ENCODE data around the gene CHN1. TPM values are rescaled to one million over a fixed set of nuclear protein-coding genes. Genes with fewer than 3 reads are reported as not detected.

Gene CHN1
- total RNA-seq, 5 donors from 2014 or later (not counting 1 experiment from before 2014, with no cell fraction given): 1.4 to 3.2 (median 3.0) TPM

- H3K4me1 Mint-ChIP-seq: peaks cover 0 to 9% (median 5%) of the 10 kb centered on the region in 3 donors
- CTCF ChIA-PET: interaction anchor here in 1 of 2 donors (1.0 kb wide), 1 partner anchor 92 kb away, joined by 3 read pairs; no protein-coding TSS in a partner anchor
- ATAC-seq (replicated peaks in 1 of 4) (no peak), DNase-seq (no peak)
- peaks cover 3% of the 10 kb centered on the region for H3K36me3 Mint-ChIP-seq
- Histone ChIP-seq H3K27me3 (replicated peaks in 1 of 2; ENCODE audit: control insufficient read depth in 2 of 2, extremely low read depth in 1 of 2, insufficient read depth in 2 of 2, low read length in 1 of 2) (peaks cover 0 to 3% of the 10 kb centered on the region in 2 experiments), H3K9me3 (no peaks in the 10 kb centered on the region), H3K4me1 (ENCODE audit: control insufficient read depth in 1 of 2, extremely low read depth in 1 of 2, insufficient read depth in 2 of 2, low read length in 2 of 2) (no peaks in the 10 kb centered on the region), H3K36me3 (ENCODE audit: control insufficient read depth in 2 of 2, extremely low read depth in 1 of 2, insufficient read depth in 1 of 2, low read length in 1 of 2) (no peaks in the 10 kb centered on the region), H3K27ac (ENCODE audit: low read length) (no peak overlapping the region), H3K4me3 (ENCODE audit: control insufficient read depth in 1 of 2, extremely low read depth in 1 of 2, low read length in 1 of 2) (no peak overlapping the region)
- POLR2A ChIA-PET: no interaction called here
- H3K9me3 Mint-ChIP-seq: peaks cover 0 to 3% (median 2%) of the 10 kb centered on the region in 3 donors
- no CpG with 5 or more reads among the region's 3 CpGs for WGBS (ENCODE audit: insufficient coverage)
- no peaks in the 10 kb centered on the region for H3K27me3 Mint-ChIP-seq
- no peak overlapping the region for H3K4me3 Mint-ChIP-seq
- no peak overlapping the region for H3K27ac Mint-ChIP-seq
Measured at GRCh38 chr2:174840436-174840835, 164.7 kb downstream of the CHN1 start.

GRCh38 chr2:174839662-174840061 lies 165.5 kb downstream of the CHN1 start:
- H3K4me3 Mint-ChIP-seq: no peak overlapping the region
- Histone ChIP-seq H3K27me3 (replicated peaks in 1 of 2; ENCODE audit: control insufficient read depth in 2 of 2, extremely low read depth in 1 of 2, insufficient read depth in 2 of 2, low read length in 1 of 2) (peaks cover 0 to 3% of the 10 kb centered on the region in 2 experiments), H3K36me3 (ENCODE audit: control insufficient read depth in 2 of 2, extremely low read depth in 1 of 2, insufficient read depth in 1 of 2, low read length in 1 of 2) (no peaks in the 10 kb centered on the region), H3K9me3 (no peaks in the 10 kb centered on the region), H3K4me1 (ENCODE audit: control insufficient read depth in 1 of 2, extremely low read depth in 1 of 2, insufficient read depth in 2 of 2, low read length in 2 of 2) (no peaks in the 10 kb centered on the region), H3K4me3 (ENCODE audit: control insufficient read depth in 1 of 2, extremely low read depth in 1 of 2, low read length in 1 of 2) (no peak overlapping the region), H3K27ac (ENCODE audit: low read length) (no peak overlapping the region)
- H3K27ac Mint-ChIP-seq: no peak overlapping the region
- ChIA-PET POLR2A (no interaction called here), CTCF (no interaction called here)
- no peaks in the 10 kb centered on the region for H3K27me3 Mint-ChIP-seq
- no peak for DNase-seq
- peaks cover 0 to 5% (median 4%) of the 10 kb centered on the region in 3 donors for H3K9me3 Mint-ChIP-seq
- no peak for ATAC-seq (replicated peaks in 1 of 4)
- H3K4me1 Mint-ChIP-seq: peaks cover 0 to 8% (median 5%) of the 10 kb centered on the region in 3 donors
- H3K36me3 Mint-ChIP-seq: peaks cover 6% of the 10 kb centered on the region
- 60% methylated on average over 1 of the region's 3 CpGs for WGBS (ENCODE audit: insufficient coverage)

- no peak for ATAC-seq (replicated peaks in 1 of 4)
- H3K27me3 Mint-ChIP-seq: no peaks in the 10 kb centered on the region
- no CpG with 5 or more reads among the region's 1 CpG for WGBS (ENCODE audit: insufficient coverage)
- no peak overlapping the region for H3K4me3 Mint-ChIP-seq
- DNase-seq: no peak
- no peaks in the 10 kb centered on the region for H3K9me3 ChIP-seq
- ChIA-PET POLR2A (no interaction called here), CTCF (no interaction called here)
- H3K27ac Mint-ChIP-seq: no peak overlapping the region
- H3K9me3 Mint-ChIP-seq: peaks cover 8 to 19% (median 9%) of the 10 kb centered on the region in 3 donors
- H3K4me1 Mint-ChIP-seq: peaks cover 6 to 11% (median 8%) of the 10 kb centered on the region in 3 donors
- H3K4me3 ChIP-seq (ENCODE audit: control insufficient read depth in 1 of 2, extremely low read depth in 1 of 2, low read length in 1 of 2): no peak overlapping the region
- peaks cover 6% of the 10 kb centered on the region for H3K36me3 Mint-ChIP-seq
- no peaks in the 10 kb centered on the region for H3K4me1 ChIP-seq (ENCODE audit: control insufficient read depth in 1 of 2, extremely low read depth in 1 of 2, insufficient read depth in 2 of 2, low read length in 2 of 2)
- no peaks in the 10 kb centered on the region for H3K36me3 ChIP-seq (ENCODE audit: control insufficient read depth in 2 of 2, extremely low read depth in 1 of 2, insufficient read depth in 1 of 2, low read length in 1 of 2)
- no peaks in the 10 kb centered on the region for H3K27me3 ChIP-seq (replicated peaks in 1 of 2; ENCODE audit: control insufficient read depth in 2 of 2, extremely low read depth in 1 of 2, insufficient read depth in 2 of 2, low read length in 1 of 2)
- H3K27ac ChIP-seq (ENCODE audit: low read length): no peak overlapping the region
Measured at GRCh38 chr2:174836995-174837390, 168.2 kb downstream of the CHN1 start.

- peaks cover 6 to 11% (median 8%) of the 10 kb centered on the region in 3 donors for H3K4me1 Mint-ChIP-seq
- H3K27ac Mint-ChIP-seq: no peak overlapping the region
- Histone ChIP-seq H3K4me1 (ENCODE audit: control insufficient read depth in 1 of 2, extremely low read depth in 1 of 2, insufficient read depth in 2 of 2, low read length in 2 of 2) (no peaks in the 10 kb centered on the region), H3K27me3 (replicated peaks in 1 of 2; ENCODE audit: control insufficient read depth in 2 of 2, extremely low read depth in 1 of 2, insufficient read depth in 2 of 2, low read length in 1 of 2) (no peaks in the 10 kb centered on the region), H3K27ac (ENCODE audit: low read length) (no peak overlapping the region), H3K36me3 (ENCODE audit: control insufficient read depth in 2 of 2, extremely low read depth in 1 of 2, insufficient read depth in 1 of 2, low read length in 1 of 2) (no peaks in the 10 kb centered on the region), H3K9me3 (no peaks in the 10 kb centered on the region), H3K4me3 (ENCODE audit: control insufficient read depth in 1 of 2, extremely low read depth in 1 of 2, low read length in 1 of 2) (no peak overlapping the region)
- ATAC-seq (replicated peaks in 1 of 4) (no peak), DNase-seq (no peak)
- no peak overlapping the region for H3K4me3 Mint-ChIP-seq
- H3K9me3 Mint-ChIP-seq: peaks cover 8 to 19% (median 9%) of the 10 kb centered on the region in 3 donors
- CTCF ChIA-PET: no interaction called here
- H3K36me3 Mint-ChIP-seq: peaks cover 6% of the 10 kb centered on the region
- no CpG with 5 or more reads among the region's 3 CpGs for WGBS (ENCODE audit: insufficient coverage)
- no peaks in the 10 kb centered on the region for H3K27me3 Mint-ChIP-seq
- POLR2A ChIA-PET: no interaction called here
Measured at GRCh38 chr2:174836377-174836994, 168.7 kb downstream of the CHN1 start.

GRCh38 chr2:174835797-174836255 lies 169.4 kb downstream of the CHN1 start:
- ATAC-seq (replicated peaks in 1 of 4) (no peak), DNase-seq (no peak)
- WGBS (ENCODE audit: insufficient coverage): 14% methylated on average over 1 of the region's 2 CpGs
- Mint-ChIP-seq H3K27me3 (no peaks in the 10 kb centered on the region), H3K36me3 (peaks cover 6% of the 10 kb centered on the region), H3K27ac (no peak overlapping the region), H3K9me3 (peaks cover 8 to 19% (median 9%) of the 10 kb centered on the region in 3 donors), H3K4me1 (peaks cover 6 to 11% (median 8%) of the 10 kb centered on the region in 3 donors), H3K4me3 (no peak overlapping the region)
- Histone ChIP-seq H3K36me3 (ENCODE audit: control insufficient read depth in 2 of 2, extremely low read depth in 1 of 2, insufficient read depth in 1 of 2, low read length in 1 of 2) (no peaks in the 10 kb centered on the region), H3K27ac (ENCODE audit: low read length) (no peak overlapping the region), H3K4me3 (ENCODE audit: control insufficient read depth in 1 of 2, extremely low read depth in 1 of 2, low read length in 1 of 2) (no peak overlapping the region), H3K4me1 (ENCODE audit: control insufficient read depth in 1 of 2, extremely low read depth in 1 of 2, insufficient read depth in 2 of 2, low read length in 2 of 2) (no peaks in the 10 kb centered on the region), H3K27me3 (replicated peaks in 1 of 2; ENCODE audit: control insufficient read depth in 2 of 2, extremely low read depth in 1 of 2, insufficient read depth in 2 of 2, low read length in 1 of 2) (no peaks in the 10 kb centered on the region), H3K9me3 (no peaks in the 10 kb centered on the region)
- ChIA-PET CTCF (no interaction called here), POLR2A (no interaction called here)

GRCh38 chr2:174833737-174834136 lies 171.4 kb downstream of the CHN1 start:
- Histone ChIP-seq H3K36me3 (ENCODE audit: control insufficient read depth in 2 of 2, extremely low read depth in 1 of 2, insufficient read depth in 1 of 2, low read length in 1 of 2) (no peaks in the 10 kb centered on the region), H3K9me3 (no peaks in the 10 kb centered on the region), H3K27me3 (replicated peaks in 1 of 2; ENCODE audit: control insufficient read depth in 2 of 2, extremely low read depth in 1 of 2, insufficient read depth in 2 of 2, low read length in 1 of 2) (no peaks in the 10 kb centered on the region), H3K4me3 (ENCODE audit: control insufficient read depth in 1 of 2, extremely low read depth in 1 of 2, low read length in 1 of 2) (no peak overlapping the region), H3K27ac (ENCODE audit: low read length) (no peak overlapping the region), H3K4me1 (ENCODE audit: control insufficient read depth in 1 of 2, extremely low read depth in 1 of 2, insufficient read depth in 2 of 2, low read length in 2 of 2) (no peaks in the 10 kb centered on the region)
- CTCF ChIA-PET: no interaction called here
- peaks cover 8 to 19% (median 9%) of the 10 kb centered on the region in 3 donors for H3K9me3 Mint-ChIP-seq
- no peak for ATAC-seq (replicated peaks in 1 of 4)
- H3K4me1 Mint-ChIP-seq: peaks cover 6 to 11% (median 8%) of the 10 kb centered on the region in 3 donors
- H3K27ac Mint-ChIP-seq: peak overlapping the region in 1 of 2 donors; percentile 2
- peaks cover 6% of the 10 kb centered on the region for H3K36me3 Mint-ChIP-seq
- H3K27me3 Mint-ChIP-seq: no peaks in the 10 kb centered on the region
- DNase-seq: no peak
- POLR2A ChIA-PET: no interaction called here
- 81% methylated on average over 3 of the region's 3 CpGs for WGBS (ENCODE audit: insufficient coverage)
- no peak overlapping the region for H3K4me3 Mint-ChIP-seq
